Measurements from ENCODE around the gene MYO1E.

GRCh38 chr15:59140422-59141226, 232.0 kb downstream of the MYO1E start:
- TF ChIP-seq CTCF (IDR thresholded peaks at IDR 0.05) (no peak), POLR2A (IDR thresholded peaks at IDR 0.05) (no peak), POLR2AphosphoS5 (IDR thresholded peaks at IDR 0.05) (no peak), EP300 (IDR thresholded peaks at IDR 0.05) (no peak)

All from sigmoid colon (tissue), 4 donors.